Hematopoietic multipotent progenitor cell (in vitro differentiated cells): ENCODE data around the gene CYTH1. TPM values are rescaled to one million over a fixed set of nuclear protein-coding genes. Genes with fewer than 3 reads are reported as not detected.

Experiments
- DNase-seq, 3 donors: peaks; one replicate each; pipeline ENCODE4 v3.0.0-alpha.2; 2011 to 2015; ENCODE audit warnings: low read depth in 2 of 3, low spot score in 2 of 3
- small RNA-seq: library from RNA; depleted of rRNA; stranded (forward); fragments of <200 nt; gene quantifications from one replicate; pipeline ENCODE3, GENCODE V24; 2012
- total RNA-seq: library from RNA; depleted of rRNA; stranded (reverse); fragments of >200 nt; gene quantifications from one replicate; pipeline ENCODE4 v1.2.3, GENCODE V29; 2012

The CYTH1 gene
- total RNA-seq, 1 donor, result 49.0 TPM

GRCh38 chr17:78629436-78629995, 152.6 kb downstream of the CYTH1 start:
- no peak for DNase-seq

GRCh38 chr17:78628547-78629435, 153.3 kb downstream of the CYTH1 start:
- no peak for DNase-seq

- no peak for DNase-seq
Observed at GRCh38 chr17:78624324-78625151, 157.5 kb downstream of the CYTH1 start.

Small RNAs within 50 kb of the gene (small RNA-seq; reads per million reads assigned to genes)
- not detected for gene RNU6-638P

Other genes starting within 250 kb of the CYTH1 start
- under 0.01 TPM for gene DNAH17, start 204.9 kb downstream of the CYTH1 start, total RNA-seq
- 67.3 TPM for gene USP36, start 58.5 kb upstream of the CYTH1 start, total RNA-seq
- gene CEP295NL, start 120.9 kb upstream of the CYTH1 start, total RNA-seq, result 1.6 TPM
- gene TIMP2, start 143.1 kb upstream of the CYTH1 start, total RNA-seq, result 29.6 TPM
- gene LGALS3BP, start 197.7 kb upstream of the CYTH1 start, total RNA-seq, result 51.4 TPM
- gene CANT1, start 227.5 kb upstream of the CYTH1 start, total RNA-seq, result 70.8 TPM
- gene C1QTNF1, start 241.9 kb upstream of the CYTH1 start, total RNA-seq, result 0.54 TPM